GM21515 (cell line): ENCODE measurements around the gene EVA1C.
"Not testable (repeated sequence)": the region's sequence is repeated elsewhere in the genome, so short reads cannot be mapped to it uniquely, and the experiment has no call there.

Experiments used
- ATAC-seq: cut with Tn5 transposase; IDR thresholded peaks from one replicate; pipeline ENCODE4 v1.9.1; 2021; ENCODE audit not compliant: unreplicated experiment

Gene EVA1C

DNA sequence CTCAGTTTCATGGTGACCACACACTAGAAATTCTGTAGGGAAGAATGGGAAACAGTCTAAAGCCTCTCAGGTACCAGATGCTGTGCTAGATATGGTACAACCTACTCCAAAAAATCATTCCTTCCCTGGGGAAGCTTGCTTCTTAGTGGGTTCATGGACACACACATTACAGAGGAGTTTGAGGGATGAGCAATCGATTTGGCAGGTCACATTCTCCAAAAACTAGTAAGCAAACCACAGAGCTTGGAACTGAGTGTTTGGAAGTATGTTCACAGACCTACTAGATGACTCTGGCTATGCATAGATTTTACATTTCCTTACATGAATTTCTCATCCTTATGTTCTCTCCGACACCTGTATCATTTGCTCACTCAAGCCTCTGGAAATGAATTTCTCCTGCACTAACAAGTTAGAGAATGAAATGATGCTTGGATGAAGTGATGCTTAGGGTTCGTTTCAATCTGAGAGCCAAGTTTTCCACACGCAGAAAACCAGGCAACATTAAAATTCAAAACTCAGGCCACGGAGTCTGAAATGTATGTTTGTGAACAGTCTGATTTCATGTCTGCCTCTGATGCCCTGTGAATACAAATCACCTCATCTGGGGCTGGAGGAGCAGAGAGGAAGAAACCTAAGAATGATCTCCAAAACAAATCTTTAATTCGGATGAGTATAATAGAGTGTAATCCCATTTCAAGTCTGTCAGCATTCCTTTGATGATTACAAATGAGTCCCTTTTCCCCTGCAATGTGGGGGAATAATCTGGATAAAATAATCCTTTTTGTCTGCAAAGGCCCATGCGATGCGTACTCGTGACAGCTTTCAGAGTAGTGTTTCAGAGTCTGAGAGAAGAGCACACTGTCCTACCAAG lies 11.0 kb downstream of the EVA1C start:
- no peak for ATAC-seq

DNA sequence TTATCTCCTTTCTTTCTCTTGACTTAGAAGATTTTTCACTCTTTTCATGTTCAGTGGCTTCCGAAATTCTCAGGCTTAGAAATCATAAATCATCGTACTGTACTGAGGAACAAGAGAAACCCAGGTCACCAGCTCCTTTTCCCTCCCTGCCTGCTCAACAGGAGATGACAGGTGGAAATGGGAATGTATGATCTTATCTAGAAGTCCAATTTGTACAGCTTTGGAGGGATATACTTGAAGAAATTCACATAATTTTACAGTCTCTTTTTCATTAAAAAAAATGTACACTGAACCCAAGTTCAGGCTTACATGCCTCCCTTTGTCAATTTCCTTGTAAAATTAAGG lies 11.7 kb downstream of the EVA1C start:
- ATAC-seq: no peak

DNA sequence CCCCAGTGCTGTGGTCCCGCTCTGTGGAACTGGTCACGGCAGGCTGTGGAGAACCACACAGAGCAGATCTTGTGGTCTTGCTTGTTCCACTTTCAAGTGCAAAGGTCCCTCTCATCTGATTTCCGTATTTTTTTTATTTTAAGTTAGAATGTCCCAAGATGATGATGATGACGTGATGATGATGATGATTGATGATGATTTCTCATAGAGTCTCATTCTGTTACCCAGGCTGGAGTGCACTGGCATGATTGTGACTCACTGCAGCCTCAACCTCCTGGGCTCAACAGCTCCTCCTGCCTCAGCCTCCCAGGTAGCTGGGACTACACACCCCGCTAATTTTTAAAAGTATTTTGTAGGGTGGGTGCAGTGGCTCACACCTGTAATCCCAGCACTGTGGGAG lies 12.2 kb downstream of the EVA1C start:
- no peak for ATAC-seq

DNA sequence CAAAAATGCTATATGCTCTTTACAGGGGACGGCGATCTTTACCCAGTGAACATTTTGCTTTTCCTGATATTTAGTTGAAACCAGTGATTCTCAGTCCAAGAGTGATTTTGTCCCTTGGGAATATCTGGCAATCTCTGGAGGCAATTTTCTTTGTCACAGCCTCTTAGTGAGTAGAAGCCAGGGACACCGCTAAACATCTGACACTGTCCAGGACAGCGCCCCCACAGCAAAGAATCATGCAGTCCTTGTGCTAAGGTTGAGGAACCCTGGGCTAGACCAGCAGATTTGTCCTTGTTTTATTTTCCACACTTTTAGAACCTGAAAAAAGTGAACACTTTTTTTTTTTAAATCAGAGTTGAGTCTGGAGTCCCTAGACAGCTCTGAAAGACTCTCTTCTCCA lies 13.1 kb downstream of the EVA1C start:
- ATAC-seq: no peak

DNA sequence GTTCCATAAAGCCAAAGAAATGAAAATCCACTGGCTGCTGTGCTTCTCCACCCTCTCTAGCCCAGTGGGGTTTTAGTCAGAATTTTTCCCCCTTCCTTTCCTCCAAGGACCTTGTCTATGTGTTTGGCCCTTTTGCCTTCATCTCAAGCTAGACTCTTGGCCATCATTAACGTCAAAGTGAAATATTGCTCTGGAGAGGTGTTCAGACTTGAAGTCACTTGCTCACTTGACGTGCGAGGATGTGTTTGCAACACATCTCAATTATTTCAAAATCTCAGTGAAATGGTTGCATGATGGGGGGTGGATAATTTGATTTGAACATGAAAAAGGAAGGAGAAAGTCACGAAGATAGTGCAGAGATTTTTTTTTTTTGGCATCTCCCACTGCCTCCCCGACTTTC lies 13.6 kb downstream of the EVA1C start:
- no peak for ATAC-seq

DNA sequence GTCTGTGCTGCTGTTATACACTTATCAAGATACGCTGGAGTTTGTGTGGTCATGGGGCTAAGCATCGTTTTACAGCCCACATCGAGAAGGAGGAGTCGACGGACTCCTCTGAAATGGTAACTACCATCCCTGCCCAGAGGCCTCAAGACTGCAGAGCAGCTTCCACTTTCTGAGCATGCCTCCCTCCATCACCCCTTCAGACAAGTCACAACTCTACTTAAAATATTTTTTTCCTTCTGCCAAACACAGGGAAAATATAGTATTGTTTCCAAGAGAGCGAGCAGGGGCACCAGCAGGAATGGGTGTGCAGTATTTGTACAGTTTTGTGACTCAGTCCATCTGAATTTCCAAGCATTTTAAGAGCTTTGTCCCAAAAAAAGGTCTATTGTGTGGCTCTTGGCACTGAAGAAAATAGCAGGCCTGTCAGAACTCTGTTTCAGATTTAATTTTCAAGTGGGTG lies 14.1 kb downstream of the EVA1C start:
- no peak for ATAC-seq

DNA sequence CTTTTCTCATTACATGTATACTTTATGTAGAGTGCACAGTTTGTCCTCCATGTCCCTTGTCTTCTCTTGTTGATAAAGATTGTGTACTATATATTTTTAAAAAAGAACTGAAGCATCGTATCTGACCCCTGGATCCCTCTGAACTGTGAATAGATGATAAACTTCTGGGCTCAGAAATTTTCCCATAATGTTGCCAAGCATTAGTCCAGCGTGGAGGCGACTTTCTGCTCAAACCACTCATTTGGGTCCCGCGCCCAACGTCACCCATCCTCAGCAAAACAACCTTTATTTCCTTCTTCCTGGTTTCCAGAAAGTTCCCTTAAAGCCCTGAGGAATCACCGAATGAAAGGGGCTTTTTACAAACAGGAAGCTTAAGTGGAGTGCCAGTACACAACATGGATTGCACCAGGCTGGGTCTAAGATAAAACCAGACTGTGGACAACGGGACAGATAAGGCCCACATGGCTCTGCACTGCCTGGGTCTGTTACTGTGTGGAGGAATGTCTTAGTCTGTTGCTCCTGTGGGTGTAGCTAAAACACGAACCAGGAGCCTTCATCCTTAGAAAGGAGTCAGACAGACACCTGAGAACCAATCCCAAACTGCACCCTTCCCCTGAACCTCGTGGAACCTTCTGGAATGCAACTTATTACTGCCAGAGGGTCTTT lies 15.6 kb downstream of the EVA1C start:
- ATAC-seq: no peak

DNA sequence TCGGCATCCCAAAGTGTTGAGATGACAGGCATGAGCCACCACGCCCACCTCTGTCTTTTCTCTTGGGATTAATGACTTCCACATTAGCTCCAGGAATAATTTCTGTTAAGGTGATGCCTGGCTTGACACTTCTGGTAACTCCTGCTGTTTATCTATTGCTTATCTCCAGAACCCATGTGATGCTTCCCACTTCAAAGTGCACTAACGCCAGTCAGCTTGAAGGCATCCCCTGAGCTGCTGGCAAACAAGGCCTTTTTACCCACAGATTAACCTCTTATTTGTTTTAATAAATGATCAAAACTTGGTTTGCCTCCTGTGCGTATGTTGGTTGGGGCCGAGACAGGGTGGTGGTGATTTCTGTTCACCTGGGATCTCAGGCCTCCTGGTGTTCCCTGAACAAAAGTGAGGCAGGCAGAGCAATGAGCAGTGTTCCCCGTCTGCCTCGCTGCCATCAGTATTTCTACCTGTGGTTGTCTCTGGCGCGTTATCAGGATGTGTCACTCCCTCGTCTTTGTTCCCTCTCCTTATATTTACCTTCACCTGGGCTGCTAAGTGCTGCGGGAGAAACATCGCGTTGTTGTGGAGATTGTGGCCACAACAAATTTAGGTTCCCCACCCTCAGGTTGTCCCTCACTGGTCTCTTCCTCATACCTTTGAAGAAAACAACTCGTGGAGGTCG lies 20.6 kb downstream of the EVA1C start:
- ATAC-seq: not testable (repeated sequence)

DNA sequence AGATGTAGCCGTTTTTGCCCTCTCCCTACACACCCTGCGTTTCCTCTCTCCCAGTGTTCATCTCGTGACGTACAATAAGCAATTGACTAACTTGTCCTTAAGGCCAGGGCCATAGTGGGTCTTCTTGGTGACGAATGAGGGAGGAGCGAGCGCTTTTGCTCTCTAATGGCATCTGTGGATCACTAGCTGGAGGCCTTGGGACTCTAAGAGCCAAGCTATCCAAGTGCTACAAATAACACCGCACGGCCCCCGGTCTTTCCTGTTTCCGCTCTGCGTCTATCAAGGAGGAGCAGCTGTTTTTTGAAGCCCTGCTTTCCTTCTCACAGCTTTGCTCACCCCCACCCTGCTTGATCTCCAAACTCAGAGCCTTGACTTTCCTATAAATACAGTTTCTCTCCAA lies 25.2 kb downstream of the EVA1C start:
- no peak for ATAC-seq

DNA sequence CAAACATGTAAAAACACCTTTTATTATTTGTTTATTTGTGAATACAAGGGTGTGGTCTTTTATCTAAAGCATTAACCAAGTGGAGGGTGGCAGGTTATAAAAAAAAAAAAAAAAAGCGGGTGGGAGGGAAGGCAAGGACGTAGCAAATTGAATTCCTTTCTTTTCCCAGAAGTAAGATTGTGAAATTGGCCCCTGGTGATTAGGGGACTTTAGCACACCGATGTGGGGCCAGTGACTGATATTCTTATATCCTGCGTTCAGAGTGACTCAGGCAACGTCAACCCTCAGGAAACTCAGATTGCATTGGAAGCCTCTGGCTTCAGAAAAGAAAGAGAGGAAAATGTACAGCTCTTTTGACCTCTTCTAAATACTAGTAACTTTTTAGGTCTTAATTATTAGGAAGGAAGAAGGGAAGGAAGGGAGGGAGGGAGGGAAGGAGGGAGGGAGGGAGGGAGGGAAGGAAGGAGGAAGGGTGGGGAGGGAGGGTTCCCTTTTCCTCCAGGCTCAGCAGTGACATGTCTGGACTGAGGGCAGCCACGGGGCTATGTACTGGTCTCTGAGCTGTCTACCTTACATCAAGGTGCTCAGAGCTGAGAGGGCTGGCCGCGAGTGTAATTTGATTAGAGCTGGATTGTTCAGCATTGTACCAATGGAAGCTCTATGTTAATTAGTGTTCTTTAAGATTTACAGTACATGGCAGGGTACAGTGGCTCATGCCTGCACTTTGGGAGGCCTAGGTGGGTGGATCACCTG lies 30.2 kb downstream of the EVA1C start:
- ATAC-seq: no peak

DNA sequence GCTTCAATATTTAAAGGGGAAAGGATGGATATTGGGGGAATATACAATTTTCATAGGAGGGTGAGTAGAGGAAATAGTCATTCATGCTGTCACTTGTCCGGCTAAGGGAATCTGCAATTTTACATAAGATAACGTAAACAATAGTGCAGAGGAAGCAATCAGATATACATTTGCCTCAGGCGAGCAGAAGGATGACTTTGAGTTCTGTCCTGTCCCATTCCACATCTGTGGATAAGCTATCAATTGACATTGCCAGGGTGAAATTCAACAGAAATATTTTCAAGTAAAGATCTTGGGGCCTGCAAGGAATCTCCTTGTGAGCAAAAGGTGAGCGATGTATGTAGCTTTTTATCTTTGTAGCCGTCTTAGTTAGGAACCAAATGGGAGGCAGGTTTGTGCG lies 32.6 kb downstream of the EVA1C start:
- no peak for ATAC-seq

DNA sequence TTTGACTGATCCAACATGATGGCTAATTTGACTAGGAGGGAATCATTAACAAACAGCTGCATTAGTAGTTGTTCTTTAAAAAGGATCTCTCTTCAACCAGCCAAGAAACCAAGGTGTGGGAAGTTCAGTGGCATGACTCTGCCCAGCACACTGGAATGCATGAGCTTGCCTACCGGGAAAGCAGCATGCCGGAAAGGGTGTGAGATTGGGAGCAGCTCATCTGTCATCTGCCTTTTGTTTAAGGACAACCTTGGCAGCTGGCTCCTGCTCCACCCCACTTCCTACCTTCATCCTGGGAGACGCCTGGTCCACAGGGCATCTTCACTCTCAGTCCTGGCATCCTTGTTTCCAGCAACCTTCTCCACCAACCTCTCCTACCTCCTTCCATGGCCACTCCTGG lies 33.9 kb downstream of the EVA1C start:
- not testable (repeated sequence) for ATAC-seq

DNA sequence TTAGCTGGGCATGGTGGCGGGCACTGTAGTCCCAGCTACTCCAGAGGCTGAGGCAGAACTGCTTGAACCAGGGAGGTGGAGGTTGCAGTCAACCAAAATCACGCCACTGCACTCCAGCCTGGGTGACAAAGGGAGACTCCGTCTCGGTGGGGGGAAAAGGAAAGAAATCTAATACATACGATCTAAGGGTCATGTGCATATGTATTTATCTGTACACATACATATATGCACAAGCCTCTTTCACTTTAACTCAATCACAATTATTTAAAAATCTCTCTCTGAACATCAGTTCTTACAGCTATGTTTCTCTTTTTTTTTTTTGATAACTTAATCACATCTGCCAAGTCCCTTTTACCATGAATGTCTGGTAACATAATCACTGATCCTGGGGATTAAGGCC lies 34.7 kb downstream of the EVA1C start:
- ATAC-seq: no peak

DNA sequence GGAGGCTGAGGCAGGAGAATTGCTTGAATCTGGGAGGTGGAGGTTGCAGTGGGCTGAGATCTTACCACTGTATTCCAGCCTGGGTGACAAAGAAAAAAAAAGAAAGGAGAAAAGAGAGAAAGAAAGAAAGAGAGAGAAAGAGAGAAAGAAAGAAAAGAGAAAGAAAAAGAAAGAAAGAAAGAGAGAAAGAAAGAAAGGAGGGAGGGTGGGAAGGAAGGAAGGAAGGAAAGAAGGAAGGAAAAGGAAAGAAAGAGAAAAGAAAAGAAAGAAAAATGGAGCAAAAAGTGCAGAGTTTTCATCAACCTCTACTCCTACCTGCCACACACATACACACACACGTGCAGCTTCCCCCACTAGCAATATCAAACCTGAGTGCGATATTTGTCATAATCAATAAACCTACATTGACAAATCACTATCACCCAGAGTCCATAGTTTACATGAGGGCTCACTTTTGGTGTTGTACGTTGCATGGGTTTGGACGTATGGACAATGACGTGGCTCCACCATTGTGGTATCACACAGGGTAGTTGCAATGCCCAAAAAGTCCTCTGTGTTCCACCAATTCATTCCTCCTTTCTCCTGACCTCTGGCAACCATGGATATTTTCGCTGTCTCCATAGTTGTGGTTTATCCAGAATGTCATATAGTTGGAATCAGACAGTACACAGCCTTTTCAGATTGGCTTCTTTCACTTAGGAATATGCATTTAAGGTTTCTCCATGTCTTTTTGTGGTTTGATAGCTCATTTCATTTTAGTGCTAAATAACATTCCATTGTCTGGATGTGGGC lies 36.5 kb downstream of the EVA1C start:
- no peak for ATAC-seq

DNA sequence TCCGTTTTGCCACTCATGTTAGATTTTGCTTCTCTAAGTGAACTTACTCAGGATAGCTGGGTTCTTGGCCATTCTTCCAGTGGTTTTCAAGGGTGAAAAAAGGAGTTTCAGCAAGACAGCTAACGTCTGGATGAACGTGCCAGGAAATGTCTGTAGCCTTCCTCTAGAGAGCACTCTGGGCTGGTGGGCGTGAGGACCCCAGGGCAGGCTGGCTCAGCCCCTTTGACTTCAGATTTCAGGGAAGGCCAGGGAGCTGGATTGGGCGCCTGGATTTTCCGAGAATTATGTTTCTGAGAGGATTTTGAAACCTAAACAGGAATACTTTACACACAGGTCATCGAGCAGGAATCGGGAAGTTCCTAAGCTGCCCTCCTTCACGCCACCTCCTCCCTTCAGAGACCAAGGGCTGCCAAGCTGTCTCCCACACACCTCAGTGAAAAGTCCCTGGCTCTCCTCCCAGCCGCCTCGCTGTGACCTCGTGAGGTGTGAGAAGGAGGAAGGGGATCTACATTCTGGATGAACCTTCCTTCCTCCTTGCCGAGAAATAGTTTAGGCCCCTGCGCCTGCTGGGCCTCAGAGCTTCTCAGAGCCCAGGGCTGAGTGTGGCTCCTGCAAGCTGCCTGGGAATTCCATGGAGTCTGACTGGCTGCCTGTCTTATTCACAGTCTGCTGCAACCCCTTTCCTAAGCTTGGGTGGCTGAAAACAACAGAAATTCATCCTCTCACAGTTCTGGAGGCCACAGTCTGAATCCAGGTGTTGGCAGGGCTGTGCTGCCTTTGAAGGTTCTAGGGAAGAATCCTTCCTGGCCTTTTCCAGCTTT lies 38.6 kb downstream of the EVA1C start:
- ATAC-seq: not testable (repeated sequence)

DNA sequence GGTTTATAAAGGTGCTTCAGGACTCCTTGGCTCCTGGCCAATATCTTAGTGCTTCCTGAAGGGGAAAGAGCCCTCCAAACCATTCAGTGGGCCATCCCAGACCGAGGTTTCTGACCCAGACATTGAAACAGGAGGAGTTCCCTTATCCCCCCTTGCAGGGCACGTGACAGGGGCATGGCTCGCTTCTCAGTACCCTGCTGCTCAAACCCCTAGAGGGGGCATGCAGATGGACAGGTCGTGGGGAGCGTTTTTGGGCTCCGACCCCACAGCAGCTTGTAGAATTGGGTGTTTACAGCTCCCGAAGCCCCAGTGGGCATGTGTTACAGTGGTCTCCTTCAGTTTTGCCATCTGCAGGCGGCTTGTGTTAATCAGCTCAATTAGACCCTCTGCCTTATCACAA lies 39.7 kb downstream of the EVA1C start:
- not testable (repeated sequence) for ATAC-seq

DNA sequence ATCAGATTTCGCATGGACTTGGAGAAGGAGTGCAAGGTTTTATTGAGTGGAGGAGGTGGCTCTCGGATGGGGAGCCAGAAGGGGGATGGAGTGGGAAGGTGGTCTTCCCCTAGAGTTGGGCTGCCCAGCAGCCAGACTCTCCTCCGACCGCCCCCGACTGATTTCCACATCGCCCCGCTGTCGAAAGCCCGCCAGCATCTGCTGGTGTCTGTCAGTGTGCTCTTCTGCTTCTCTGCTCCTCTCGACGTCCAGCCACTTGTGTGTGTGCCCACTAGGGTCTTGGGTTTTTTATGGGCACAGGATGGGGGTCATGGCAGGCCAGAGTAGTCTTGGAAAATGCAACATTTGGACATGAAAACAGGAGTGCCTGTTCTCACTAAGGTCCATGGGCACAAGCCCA lies 40.1 kb downstream of the EVA1C start:
- no peak for ATAC-seq

DNA sequence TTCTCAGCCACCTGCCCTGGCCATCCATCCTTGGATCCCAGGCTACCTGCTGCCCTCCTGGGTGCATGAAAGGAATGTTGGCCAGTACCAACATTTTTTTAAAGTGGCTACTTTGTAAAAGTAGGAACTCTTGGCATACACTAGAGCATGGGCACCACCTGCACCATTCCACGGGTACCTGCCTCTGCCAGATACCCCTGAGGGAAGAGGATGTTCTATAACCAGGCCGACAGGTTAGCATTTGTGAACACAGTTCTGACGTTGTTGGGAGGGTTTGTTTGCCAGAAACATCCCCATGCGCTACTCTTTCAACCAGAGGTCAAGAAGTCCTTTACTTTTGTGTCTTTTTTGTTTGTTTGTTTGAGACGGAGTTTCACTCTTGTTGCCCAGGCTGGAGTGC lies 43.0 kb downstream of the EVA1C start:
- no peak for ATAC-seq

DNA sequence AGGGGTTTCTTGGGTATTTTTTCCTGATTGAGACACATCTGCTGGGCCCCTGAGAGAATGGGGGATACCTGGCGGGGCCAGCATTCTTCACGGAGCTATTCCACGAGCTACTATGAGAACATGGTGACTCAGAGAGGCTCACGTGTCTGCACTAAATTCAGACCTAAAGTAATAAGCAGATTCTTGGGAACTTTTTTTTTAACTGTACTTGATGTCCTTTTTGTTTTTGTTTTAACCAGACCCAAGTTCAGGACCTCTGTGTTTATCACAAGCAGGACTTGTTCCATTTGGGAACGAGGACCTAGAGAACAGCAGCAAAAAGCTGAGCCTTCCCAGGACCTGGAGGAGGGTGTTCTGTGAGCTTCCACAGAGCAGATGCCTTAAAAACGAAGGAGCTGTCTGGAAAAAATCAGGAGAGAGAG lies 44.0 kb downstream of the EVA1C start:
- ATAC-seq: no peak
